ENCODE measurements around the gene NHS.

DNA sequence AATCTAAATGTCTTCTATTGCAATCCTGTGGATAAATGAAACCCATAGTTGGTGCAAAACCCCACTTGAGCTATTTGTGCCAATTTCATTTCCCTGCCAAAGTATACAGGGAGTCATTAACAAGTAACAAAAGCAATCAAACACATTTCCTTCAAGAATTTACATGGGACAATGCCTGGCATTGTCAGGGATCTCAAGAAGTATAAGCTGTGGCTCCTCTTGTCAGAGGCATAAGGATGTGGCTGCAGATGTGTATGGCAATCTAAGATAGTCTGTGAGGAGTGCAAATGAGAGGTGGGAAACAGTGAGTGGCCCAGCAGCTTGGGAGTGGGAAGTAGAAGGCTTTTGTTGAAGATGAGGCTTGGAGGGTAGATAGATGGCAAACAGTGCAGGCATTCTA lies 304.3 kb downstream of the NHS start:
- no peak for TF ChIP-seq CTCF (IDR thresholded peaks at IDR 0.05; ENCODE audit: low read length)
- TF ChIP-seq EZH2 (IDR thresholded peaks at IDR 0.05; ENCODE audit: borderline replicate concordance, low read length), result no peak

All from OCI-LY1 (cell line).